ENCODE data around the gene SNRK. TPM values are rescaled to one million over a fixed set of nuclear protein-coding genes. Genes with fewer than 3 reads are reported as not detected.

SNRK gene
- polyA plus RNA-seq, 1 donor, result 39.6 TPM

- DNase-seq, result no peak
Observed at GRCh38 chr3:43373560-43373928, 87.2 kb downstream of the SNRK start.

DNA sequence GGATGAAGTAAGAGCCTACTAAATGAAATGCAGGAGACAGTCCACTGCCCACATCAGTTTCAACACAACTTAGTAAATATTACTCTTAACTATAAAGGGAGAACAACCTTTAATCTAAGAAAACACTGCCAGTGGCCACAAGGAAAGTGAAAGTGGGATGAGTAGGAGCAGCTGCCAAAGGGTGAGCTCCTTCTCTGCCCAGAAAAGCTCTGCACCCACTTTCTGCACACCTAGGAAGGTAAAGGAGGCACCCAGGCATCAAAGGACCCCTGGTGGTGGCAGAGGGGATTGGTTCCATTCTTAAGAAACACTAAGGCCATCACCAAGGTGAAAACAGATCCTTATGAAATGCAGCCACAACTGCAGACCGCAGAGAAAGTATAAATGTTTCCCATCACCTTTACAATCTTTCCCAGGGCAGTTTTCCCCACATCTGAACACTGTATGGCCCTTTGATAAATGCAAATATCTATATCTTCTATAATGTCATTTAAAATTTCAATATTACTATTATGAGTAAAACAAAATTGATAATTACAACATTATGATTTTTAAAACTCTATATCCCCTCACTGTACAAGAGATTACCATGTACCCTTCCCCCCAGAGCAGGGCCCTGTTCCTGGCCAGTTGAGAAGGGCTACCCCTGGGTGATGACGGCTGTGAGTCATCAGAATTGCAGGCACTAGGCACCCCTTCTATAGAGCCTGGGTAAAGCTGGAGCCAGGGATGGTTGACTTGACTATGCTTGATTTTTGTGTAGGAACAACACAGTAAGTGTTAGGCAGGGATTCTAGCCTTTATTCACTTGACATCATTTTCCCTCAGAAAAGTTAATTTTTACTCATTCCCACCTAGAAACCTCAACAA, 92.0 kb downstream of the SNRK start:
- no peak for DNase-seq

GRCh38 chr3:43379343-43379742, 93.0 kb downstream of the SNRK start:
- DNase-seq, result no peak

- DNase-seq, result no peak
Observed at GRCh38 chr3:43388175-43388574, 101.8 kb downstream of the SNRK start.

- DNase-seq, result no peak
Observed at GRCh38 chr3:43388915-43389314, 102.6 kb downstream of the SNRK start.

DNA sequence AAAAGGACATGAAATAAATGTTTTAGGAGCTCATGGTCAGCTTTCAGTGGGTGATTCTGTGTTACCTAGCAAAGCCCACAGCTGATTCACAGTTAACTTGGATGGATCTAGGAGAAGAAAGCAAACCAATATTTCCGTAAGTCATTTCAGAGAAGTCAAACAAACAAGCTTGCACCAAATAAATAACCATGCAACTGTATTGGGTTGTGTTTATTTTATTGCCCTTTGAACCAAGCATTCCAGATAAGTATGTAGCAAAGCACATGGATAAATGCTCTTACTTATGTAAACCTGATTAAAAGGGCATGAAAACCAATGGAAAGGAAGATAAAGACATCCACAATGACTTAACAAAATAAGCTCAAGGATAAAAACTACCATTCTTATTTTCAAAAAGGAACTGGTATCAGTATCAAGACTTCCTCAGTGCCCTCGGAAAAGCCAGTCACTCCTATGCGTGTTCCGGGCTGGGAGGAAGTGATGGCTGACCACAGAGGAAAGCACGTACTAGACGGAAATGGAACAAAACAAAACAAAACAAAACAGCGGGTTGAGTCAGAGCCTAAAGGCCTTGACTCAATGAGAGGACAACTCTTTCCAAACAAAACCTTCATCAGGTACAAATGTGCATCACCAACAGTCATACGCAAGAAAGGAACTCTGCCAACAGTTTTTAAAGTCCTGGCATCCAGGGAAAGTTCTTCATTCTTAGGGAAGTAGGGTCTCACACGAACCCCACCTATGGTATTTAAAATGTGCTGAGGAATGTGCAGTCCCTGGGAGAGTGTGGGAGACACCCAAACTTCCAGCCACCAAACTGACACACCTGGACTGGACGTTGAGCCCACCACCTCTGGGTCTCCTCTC, 103.3 kb downstream of the SNRK start:
- DNase-seq, result no peak

- no peak for DNase-seq
Observed at GRCh38 chr3:43390255-43390588, 103.9 kb downstream of the SNRK start.

DNA sequence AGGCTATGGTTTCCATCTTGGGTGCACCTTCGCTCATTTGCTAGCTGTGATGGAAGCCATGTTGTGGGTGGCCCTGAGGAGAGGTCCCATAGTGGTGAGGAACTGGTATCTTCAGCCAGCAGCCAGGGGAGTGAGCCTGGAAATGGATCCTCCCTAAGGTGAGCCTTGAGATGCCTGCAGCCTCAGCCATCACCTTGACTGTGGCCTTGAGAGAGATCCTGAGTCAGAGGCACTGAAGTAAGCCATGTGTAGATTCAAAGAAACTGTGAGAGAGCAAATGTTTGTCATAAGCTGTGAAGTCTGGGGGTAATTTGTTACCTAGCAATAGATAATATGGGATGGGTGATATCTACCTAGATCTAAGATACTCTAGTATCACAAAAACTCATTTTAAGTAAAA, 105.3 kb downstream of the SNRK start:
- DNase-seq, result no peak

GRCh38 chr3:43394041-43394554, 107.8 kb downstream of the SNRK start:
- no peak for DNase-seq

DNA sequence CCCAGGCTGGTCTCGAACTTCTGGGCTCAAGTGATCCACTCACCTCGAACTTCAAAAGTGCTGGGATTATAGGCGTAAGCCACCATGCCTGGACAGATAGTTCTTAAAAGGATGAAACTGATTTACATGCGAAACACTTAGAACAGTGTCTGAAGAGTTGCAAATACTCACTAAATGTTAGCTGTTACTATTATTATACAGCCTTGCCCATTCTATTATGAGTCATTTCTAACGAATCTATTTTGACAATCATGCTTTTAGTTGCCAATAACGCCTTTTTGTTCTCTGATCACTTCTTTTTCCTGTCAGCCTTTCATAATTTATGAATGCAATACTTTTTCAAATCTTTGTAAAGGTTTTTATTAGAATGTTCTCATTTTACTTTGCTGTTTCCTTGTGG, 112.7 kb downstream of the SNRK start:
- no peak for DNase-seq

GRCh38 chr3:43400167-43400566, 113.8 kb downstream of the SNRK start:
- peak; percentile 15 for DNase-seq

Other genes with a start within 250 kb of the SNRK start
- 22.9 TPM for gene POMGNT2, start 180.5 kb upstream of the SNRK start, polyA plus RNA-seq (ENCODE audit: insufficient read length)

Data from hindlimb muscle (tissue), 1 donor.